GM06990 (cell line): ENCODE results near the gene DNAH1.

Experiments
- DNase-seq: peaks from one replicate; pipeline ENCODE4 v3.0.0-alpha.2; 2011; ENCODE audit not compliant: insufficient read length; ENCODE audit errors: extremely low read depth
- H3K27me3 ChIP-seq: replicated peaks from 2 replicates; pipeline ENCODE4 v1.6.0; 2011; ENCODE audit warnings: low read length; ENCODE audit not compliant: control insufficient read depth, insufficient read depth
- H3K36me3 ChIP-seq: 2 replicates; pipeline ENCODE4 v1.5.1; 2011; ENCODE audit warnings: low read length; ENCODE audit not compliant: control insufficient read depth, insufficient read depth
- H3K4me3 ChIP-seq: replicated peaks from 2 replicates; pipeline ENCODE4 v1.5.1; 2011; ENCODE audit warnings: low read depth, mild to moderate bottlenecking, control low read depth, low read length
- CTCF ChIP-seq: IDR thresholded peaks from 2 replicates; pipeline ENCODE4 v1.5.1; 2011; ENCODE audit warnings: low read length, control low read depth, mild to moderate bottlenecking, inconsistent platforms; ENCODE audit not compliant: insufficient read depth, poor library complexity, severe bottlenecking

DNAH1 gene

GRCh38 chr3:52293491-52294319 is 22.4 kb upstream of the DNAH1 start:
- Histone ChIP-seq H3K4me3 (no peak overlapping the region), H3K27me3 (no peaks in the 10 kb centered on the region), H3K36me3 (peaks cover 25% of the 10 kb centered on the region)
- no peak for DNase-seq
- TF ChIP-seq CTCF: no peak

GRCh38 chr3:52294320-52295150 is 21.6 kb upstream of the DNAH1 start:
- Histone ChIP-seq H3K4me3 (no peak overlapping the region), H3K27me3 (no peaks in the 10 kb centered on the region), H3K36me3 (peaks cover 25% of the 10 kb centered on the region)
- no peak for DNase-seq
- no peak for TF ChIP-seq CTCF

GRCh38 chr3:52295671-52296208 is 20.4 kb upstream of the DNAH1 start:
- Histone ChIP-seq H3K27me3 (no peaks in the 10 kb centered on the region), H3K4me3 (no peak overlapping the region), H3K36me3 (peaks cover 23% of the 10 kb centered on the region)
- TF ChIP-seq CTCF: no peak
- no peak for DNase-seq

GRCh38 chr3:52297242-52298148 is 18.6 kb upstream of the DNAH1 start:
- H3K4me3 ChIP-seq: no peak overlapping the region
- DNase-seq: no peak
- no peaks in the 10 kb centered on the region for H3K27me3 ChIP-seq
- H3K36me3 ChIP-seq: peaks cover 10% of the 10 kb centered on the region
- TF ChIP-seq CTCF: no peak
